HL-60 (cell line): ENCODE results near the gene RAB10.

Source experiments
- DNase-seq, 2 experiments: peaks; one replicate each; pipeline ENCODE4 v3.0.0-alpha.2; 2010 to 2020; ENCODE audit warnings: low read depth in 1 of 2, low spot score in 1 of 2
- H3K27ac ChIP-seq: fragments of 250-450 bp; sonication (Bioruptor Pico); replicated peaks from 2 replicates; pipeline ENCODE4 v1.5.1; 2020; ENCODE audit warnings: mild to moderate bottlenecking, moderate library complexity
- H3K27me3 ChIP-seq: fragments of 250-450 bp; sonication (Bioruptor Pico); 2 replicates; pipeline ENCODE4 v1.5.1; 2021; ENCODE audit warnings: mild to moderate bottlenecking, moderate library complexity; ENCODE audit not compliant: insufficient read depth, poor library complexity, severe bottlenecking
- H3K4me3 ChIP-seq: replicated peaks from 2 replicates; pipeline ENCODE4 v1.5.1; 2011; ENCODE audit warnings: mild to moderate bottlenecking, control low read depth, low read length; ENCODE audit not compliant: insufficient read depth
- CTCF ChIP-seq: IDR thresholded peaks from one replicate; pipeline ENCODE4 v1.5.1; 2011; ENCODE audit warnings: low read length, control low read depth, inconsistent platforms; ENCODE audit not compliant: insufficient read depth
- GABPA ChIP-seq: IDR thresholded peaks from 2 replicates; pipeline ENCODE4 v1.6.1; 2012; ENCODE audit warnings: low read depth
- POLR2AphosphoS5 ChIP-seq: IDR thresholded peaks from 2 replicates; pipeline ENCODE4 v1.6.1; 2012; ENCODE audit warnings: low read depth
- REST ChIP-seq: IDR thresholded peaks from 2 replicates; pipeline ENCODE4 v1.6.1; 2012; ENCODE audit warnings: low read depth; ENCODE audit not compliant: insufficient replicate concordance
- SPI1 ChIP-seq: IDR thresholded peaks from 2 replicates; pipeline ENCODE4 v1.6.1; 2012; ENCODE audit warnings: low read depth, mild to moderate bottlenecking, borderline replicate concordance

The RAB10 gene

GRCh38 chr2:26179446-26179913, 145.6 kb downstream of the RAB10 start:
- no peak for DNase-seq
- Histone ChIP-seq H3K27me3 (peaks cover 8% of the 10 kb centered on the region), H3K4me3 (peak overlapping the region; percentile 37; the same call in 1 of the 2 replicates), H3K27ac (no peak overlapping the region)
- TF ChIP-seq POLR2AphosphoS5: no peak
- TF ChIP-seq SPI1: no peak
- no peak for TF ChIP-seq REST
- no peak for TF ChIP-seq GABPA
- TF ChIP-seq CTCF: no peak

- Histone ChIP-seq H3K27me3 (peaks cover 6% of the 10 kb centered on the region), H3K27ac (no peak overlapping the region), H3K4me3 (no peak overlapping the region)
- no peak for DNase-seq
- TF ChIP-seq SPI1 (no peak), GABPA (no peak), CTCF (no peak), REST (no peak)
These were observed 148.6 kb downstream of the RAB10 start for GRCh38 chr2:26182441-26182840.

DNA sequence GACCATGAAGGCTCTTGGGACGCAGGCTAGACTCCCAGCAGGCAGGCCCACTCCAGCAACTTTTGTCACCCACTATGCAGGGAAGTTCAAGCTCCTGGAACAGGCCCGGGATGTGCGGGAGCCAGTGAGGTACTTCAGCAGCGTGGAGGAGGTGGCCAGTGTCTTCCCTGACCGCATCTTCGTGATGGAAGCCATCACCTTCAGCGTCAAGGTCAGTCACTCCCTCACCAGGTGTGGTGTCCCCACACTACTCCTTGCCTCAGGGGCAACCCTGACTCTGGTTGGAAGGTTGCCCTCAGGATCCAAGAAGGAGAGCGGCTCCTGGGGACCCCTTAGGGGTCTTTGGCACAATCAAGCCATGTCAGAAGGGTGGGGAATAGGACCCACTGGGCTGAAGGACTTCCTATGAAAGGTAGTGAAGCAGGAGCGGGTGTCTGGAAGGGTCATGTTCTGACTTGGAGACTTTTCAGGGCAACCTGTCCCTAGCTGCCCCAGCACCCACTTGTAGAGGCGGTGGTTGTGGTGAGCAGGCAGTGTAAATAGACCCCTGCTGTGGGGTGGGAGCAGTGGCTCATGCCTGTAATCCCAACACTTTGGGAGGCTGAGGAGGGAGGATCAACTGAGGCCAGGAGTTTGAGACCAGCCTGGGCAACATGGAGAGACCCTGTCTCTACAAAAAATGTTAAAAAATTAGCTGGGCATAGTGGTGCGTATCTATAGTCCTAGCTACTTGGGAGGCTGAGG, 149.2 kb downstream of the RAB10 start:
- H3K27me3 ChIP-seq: peaks cover 6% of the 10 kb centered on the region
- no peak overlapping the region for H3K27ac ChIP-seq
- DNase-seq: no peak
- H3K4me3 ChIP-seq: no peak overlapping the region
- no peak for TF ChIP-seq CTCF
- no peak for TF ChIP-seq REST
